ENCODE data around the gene SUB1.

The SUB1 gene

DNA sequence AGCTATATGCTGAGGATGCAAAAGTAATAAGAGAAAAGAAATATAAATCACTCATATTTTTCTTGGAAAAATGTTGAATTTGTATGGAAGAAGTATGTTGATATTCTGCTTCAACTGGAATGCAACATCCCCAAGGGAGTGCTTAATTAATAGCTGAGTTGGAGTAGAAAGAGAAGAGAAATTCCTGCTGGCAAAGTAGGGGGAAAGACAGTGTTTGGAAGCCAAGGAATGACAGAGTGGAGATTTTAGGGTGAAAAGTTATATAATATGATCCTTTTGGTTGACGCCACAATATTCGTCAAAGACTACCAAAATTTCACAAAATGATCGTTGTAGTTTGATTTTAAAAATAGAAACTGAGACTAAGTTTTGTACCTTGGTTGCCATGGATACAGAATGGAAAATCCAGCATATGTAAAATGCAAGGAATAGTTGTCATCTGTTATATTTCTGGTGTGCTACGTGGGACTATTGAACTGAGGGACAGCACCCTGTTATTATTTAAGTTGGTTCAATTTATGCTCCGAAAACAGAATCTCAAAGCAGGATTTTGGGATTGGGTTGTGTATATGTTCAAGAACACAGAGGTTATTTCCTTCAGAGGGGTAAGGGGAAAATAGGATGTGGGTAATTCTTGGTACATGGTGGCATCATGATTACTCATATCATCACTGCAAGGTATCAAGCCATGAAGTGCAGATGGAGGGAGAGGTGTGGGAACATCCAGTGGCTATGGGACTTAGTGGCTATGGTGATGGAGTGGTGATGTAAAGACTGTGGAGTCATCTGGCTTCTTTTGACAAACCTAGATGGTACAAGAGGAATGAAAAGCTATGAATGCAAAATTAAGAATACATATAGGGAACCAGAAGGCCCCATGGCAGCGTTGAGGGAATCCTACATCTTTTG, 61.0 kb downstream of the SUB1 start:
- DNase-seq (ENCODE audit: low read depth): no peak

GRCh38 chr5:32651088-32651487, 65.7 kb downstream of the SUB1 start:
- no peak for DNase-seq (ENCODE audit: low read depth)

DNA sequence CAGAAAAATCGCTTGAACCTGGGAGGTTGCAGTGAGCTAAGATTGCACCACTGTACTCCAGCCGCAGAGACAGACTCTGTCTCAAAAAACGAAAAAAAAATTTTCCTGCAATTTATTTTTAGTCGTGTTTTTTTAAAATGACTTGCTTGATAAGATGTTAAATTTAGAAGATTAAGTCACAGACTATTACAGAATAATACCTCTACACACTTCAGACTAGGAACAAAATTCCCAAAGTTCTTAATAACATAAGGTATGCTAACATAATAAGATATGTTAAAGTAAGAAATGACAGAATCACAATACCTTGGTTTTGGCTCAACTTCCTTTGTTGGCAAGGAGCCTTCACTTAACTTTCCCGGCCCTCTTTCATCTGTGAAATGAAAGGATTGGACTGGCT, 66.3 kb downstream of the SUB1 start:
- DNase-seq (ENCODE audit: low read depth): no peak

Data from activated T-cell treated with anti-CD3 and anti-CD28 coated beads for 24 hours (primary cell).